ENCODE data around the gene MAP3K20. TPM values are rescaled to one million over a fixed set of nuclear protein-coding genes. Genes with fewer than 3 reads are reported as not detected.

Gene MAP3K20
- total and polyA plus RNA-seq, 2 of the 8 experiments (the other 6 are each of a cell fraction or from before 2014, with no cell fraction given) = 3.1 to 11.1 TPM

- TF ChIP-seq E2F6 (IDR thresholded peaks at IDR 0.05) (no peak), TBP (IDR thresholded peaks at IDR 0.05; ENCODE audit: low read depth, low read length) (no peak), RNF2 (IDR thresholded peaks at IDR 0.05; ENCODE audit: borderline replicate concordance, low read depth, low read length, missing control alignments, poor library complexity, severe bottlenecking) (no peak), BACH1 (IDR thresholded peaks at IDR 0.05; ENCODE audit: low read length) (no peak), EGR1 (IDR thresholded peaks at IDR 0.05; ENCODE audit: borderline replicate concordance, low read depth, low read length) (no peak), EP300 (IDR thresholded peaks at IDR 0.05; ENCODE audit: borderline replicate concordance in 1 of 2, low read depth in 2 of 2, low read length in 2 of 2) (no peak), RFX5 (IDR thresholded peaks at IDR 0.05; ENCODE audit: borderline replicate concordance, low read depth, low read length) (no peak), BRCA1 (IDR thresholded peaks at IDR 0.05; ENCODE audit: low read depth, low read length) (no peak), JUN (IDR thresholded peaks at IDR 0.05; ENCODE audit: low read depth, low read length) (no peak)
Measured at GRCh38 chr2:173107629-173108022, 32.0 kb downstream of the MAP3K20 start (continued).

Measured in H1 (cell line).